Immature natural killer cell (primary cell): ENCODE measurements around the gene CCND3. TPM values are rescaled to one million over a fixed set of nuclear protein-coding genes. Genes with fewer than 3 reads are reported as not detected.
A peak's percentile ranks its signal among the peaks of the same experiment; 100 is the strongest.

Experiments
- DNase-seq, 3 donors: peaks; one replicate each; pipeline ENCODE4 v3.0.0; 2022; ENCODE audit warnings: mixed read lengths in 1 of 3
- H3K27ac Mint-ChIP-seq, 6 donors: one replicate each; pipeline ENCODE4 v1.8.0; 2020; ENCODE audit warnings: mixed read lengths in 6 of 6, mild to moderate bottlenecking in 5 of 6, inconsistent platforms in 4 of 6, moderate library complexity in 3 of 6
- H3K27me3 Mint-ChIP-seq, 3 donors: one replicate each; pipeline ENCODE4 v1.8.0; 2020 to 2021; ENCODE audit warnings: low read depth in 3 of 3, mild to moderate bottlenecking in 3 of 3, mixed read lengths in 3 of 3, moderate library complexity in 3 of 3, inconsistent platforms in 1 of 3
- H3K36me3 Mint-ChIP-seq, 3 donors: one replicate each; pipeline ENCODE4 v1.8.0; 2020; ENCODE audit warnings: mixed read lengths in 3 of 3, inconsistent platforms in 2 of 3, mild to moderate bottlenecking in 2 of 3
- H3K4me1 Mint-ChIP-seq, 2 donors: one replicate each; pipeline ENCODE4 v1.8.0; 2020; ENCODE audit warnings: inconsistent platforms in 2 of 2, mild to moderate bottlenecking in 2 of 2, mixed read lengths in 2 of 2, moderate library complexity in 1 of 2
- H3K4me3 Mint-ChIP-seq, 5 donors: one replicate each; pipeline ENCODE4 v1.8.0; 2020; ENCODE audit warnings: mild to moderate bottlenecking in 5 of 5, mixed read lengths in 5 of 5, inconsistent platforms in 3 of 5, moderate library complexity in 3 of 5
- H3K9me3 Mint-ChIP-seq, 6 donors: one replicate each; pipeline ENCODE4 v1.8.0; 2020; ENCODE audit warnings: mild to moderate bottlenecking in 6 of 6, mixed read lengths in 6 of 6, inconsistent platforms in 4 of 6, moderate library complexity in 3 of 6
- polyA plus RNA-seq, 3 donors: library from polyadenylated mRNA; unstranded; fragments of 300-500 nt; fragmentation: Illumina TruSeq; gene quantifications; one replicate each; pipeline ENCODE4 v1.2.3, GENCODE V29; 2021

Gene CCND3
- 1,000 to 10,000 TPM in 2 of 3 donors, 100 to 1,000 TPM in 1; 782 to 1,087 (median 1,041) TPM for polyA plus RNA-seq

GRCh38 chr6:41941280-41942066 is at the start of gene CCND3:
Gene CCND3 (minus strand): TSS chr6:41941808. CDS start chr6:41941649, 159 bp downstream.
- H3K4me1 Mint-ChIP-seq: peaks cover 64 to 68% of the 10 kb centered on the region in 2 donors
- peaks cover 8 to 40% (median 35%) of the 10 kb centered on the region in 3 donors for H3K27me3 Mint-ChIP-seq
- peaks cover 2 to 11% (median 11%) of the 10 kb centered on the region in 3 donors for H3K36me3 Mint-ChIP-seq
- H3K4me3 Mint-ChIP-seq: peak within 1 kb of the TSS; percentile 96 to 98 (median 98)
- peak; percentile 85 to 89 (median 87) for DNase-seq
- H3K27ac Mint-ChIP-seq: peak within 1 kb of the TSS; percentile 93 to 97 (median 95)
- H3K9me3 Mint-ChIP-seq: no peaks in the 10 kb centered on the region

GRCh38 chr6:41986339-41986738 is 44.7 kb upstream of the CCND3 start:
- H3K4me3 Mint-ChIP-seq: no peak overlapping the region
- H3K4me1 Mint-ChIP-seq: peaks cover 62 to 81% of the 10 kb centered on the region in 2 donors
- H3K9me3 Mint-ChIP-seq: no peaks in the 10 kb centered on the region
- peak overlapping the region in 4 of 6 donors; percentile 12 to 34 (median 21) for H3K27ac Mint-ChIP-seq
- no peak for DNase-seq
- peaks cover 0 to 4% (median 0%) of the 10 kb centered on the region in 3 donors for H3K27me3 Mint-ChIP-seq
- peaks cover 0 to 5% (median 4%) of the 10 kb centered on the region in 3 donors for H3K36me3 Mint-ChIP-seq

- Mint-ChIP-seq H3K4me3 (no peak overlapping the region), H3K4me1 (peaks cover 64 to 81% of the 10 kb centered on the region in 2 donors), H3K27me3 (peaks cover 0 to 4% (median 0%) of the 10 kb centered on the region in 3 donors), H3K9me3 (no peaks in the 10 kb centered on the region), H3K27ac (peak overlapping the region in 4 of 6 donors; percentile 26 to 74 (median 58)), H3K36me3 (peaks cover 3 to 8% (median 4%) of the 10 kb centered on the region in 3 donors)
- no peak for DNase-seq
Observed at GRCh38 chr6:41984623-41985022, 43.0 kb upstream of the CCND3 start.

DNA sequence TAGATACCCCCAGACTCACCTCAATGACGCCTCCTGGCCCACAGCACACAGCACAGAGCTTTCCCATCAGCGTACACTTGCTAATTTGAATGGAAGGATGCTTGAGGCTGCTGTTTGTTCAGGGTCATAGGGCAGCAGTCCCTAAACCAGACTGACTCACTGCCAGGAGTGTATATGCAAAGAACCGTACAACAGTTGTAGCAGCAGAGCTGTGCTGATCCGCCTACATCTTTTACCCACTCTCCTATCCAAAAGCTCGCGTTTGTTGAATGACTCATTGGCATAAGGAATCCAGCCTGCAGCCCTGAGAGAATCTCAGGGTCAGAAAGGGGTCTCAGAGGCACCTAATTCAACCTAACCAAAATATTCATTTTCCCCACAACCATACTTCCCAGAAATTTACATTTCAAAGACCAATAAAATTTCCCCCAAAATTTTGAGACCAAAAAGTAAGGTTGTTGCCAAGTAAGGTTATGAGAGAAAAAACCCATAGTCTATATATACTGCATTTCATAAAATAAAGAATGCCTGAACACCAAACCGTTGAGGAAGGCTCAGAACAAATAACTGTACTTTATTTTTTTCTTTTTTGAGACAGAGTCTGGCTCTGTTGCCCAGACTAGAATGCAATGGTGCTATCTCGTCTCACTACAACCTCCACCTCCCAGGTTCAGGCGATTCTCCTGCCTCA is 35.3 kb upstream of the CCND3 start:
- H3K4me3 Mint-ChIP-seq: peak overlapping the region in 3 of 5 donors; percentile 30 to 47 (median 40)
- H3K4me1 Mint-ChIP-seq: peaks cover 81 to 82% of the 10 kb centered on the region in 2 donors
- H3K9me3 Mint-ChIP-seq: no peaks in the 10 kb centered on the region
- H3K27me3 Mint-ChIP-seq: peaks cover 0 to 3% (median 2%) of the 10 kb centered on the region in 3 donors
- peaks cover 3 to 9% (median 8%) of the 10 kb centered on the region in 3 donors for H3K36me3 Mint-ChIP-seq
- no peak for DNase-seq
- peak overlapping the region; percentile 21 to 83 (median 67) for H3K27ac Mint-ChIP-seq

- Mint-ChIP-seq H3K4me3 (peak overlapping the region in 1 of 5 donors; percentile 6), H3K9me3 (no peaks in the 10 kb centered on the region), H3K36me3 (peaks cover 0 to 5% (median 4%) of the 10 kb centered on the region in 3 donors), H3K4me1 (peaks cover 85 to 86% of the 10 kb centered on the region in 2 donors), H3K27ac (peak overlapping the region in 4 of 6 donors; percentile 3 to 65 (median 38)), H3K27me3 (peaks cover 0 to 4% (median 3%) of the 10 kb centered on the region in 3 donors)
- no peak for DNase-seq
Observed at GRCh38 chr6:41975276-41975675, 33.7 kb upstream of the CCND3 start.

- Mint-ChIP-seq H3K27ac (peak overlapping the region in 2 of 6 donors; percentile 61 to 74), H3K4me1 (peaks cover 85 to 87% of the 10 kb centered on the region in 2 donors), H3K4me3 (peak overlapping the region in 2 of 5 donors; percentile 34 to 44), H3K36me3 (peaks cover 0 to 5% (median 4%) of the 10 kb centered on the region in 3 donors), H3K9me3 (no peaks in the 10 kb centered on the region), H3K27me3 (peaks cover 0 to 4% (median 3%) of the 10 kb centered on the region in 3 donors)
- no peak for DNase-seq
Observed at GRCh38 chr6:41974281-41974825, 32.7 kb upstream of the CCND3 start.

GRCh38 chr6:41972826-41973225 is 31.2 kb upstream of the CCND3 start:
- Mint-ChIP-seq H3K36me3 (peaks cover 0 to 5% (median 0%) of the 10 kb centered on the region in 3 donors), H3K27me3 (peaks cover 0 to 4% (median 3%) of the 10 kb centered on the region in 3 donors), H3K4me3 (peak overlapping the region in 3 of 5 donors; percentile 18 to 51 (median 35))

GRCh38 chr6:41970436-41970846 is 28.8 kb upstream of the CCND3 start:
- DNase-seq: peak; percentile 16 to 24 (median 20)
- peaks cover 0 to 3% (median 2%) of the 10 kb centered on the region in 3 donors for H3K27me3 Mint-ChIP-seq
- H3K4me1 Mint-ChIP-seq: peaks cover 88 to 95% of the 10 kb centered on the region in 2 donors
- peak overlapping the region; percentile 50 to 91 (median 82) for H3K27ac Mint-ChIP-seq
- no peaks in the 10 kb centered on the region for H3K9me3 Mint-ChIP-seq
- H3K4me3 Mint-ChIP-seq: peak overlapping the region; percentile 47 to 78 (median 69)
- H3K36me3 Mint-ChIP-seq: peaks cover 0 to 2% (median 0%) of the 10 kb centered on the region in 3 donors

More at GRCh38 chr6:41972826-41973225, 31.2 kb upstream of the CCND3 start:
- DNase-seq: no peak
- peaks cover 89 to 94% of the 10 kb centered on the region in 2 donors for H3K4me1 Mint-ChIP-seq
- H3K9me3 Mint-ChIP-seq: no peaks in the 10 kb centered on the region
- H3K27ac Mint-ChIP-seq: peak overlapping the region in 3 of 6 donors; percentile 13 to 81 (median 37)

DNA sequence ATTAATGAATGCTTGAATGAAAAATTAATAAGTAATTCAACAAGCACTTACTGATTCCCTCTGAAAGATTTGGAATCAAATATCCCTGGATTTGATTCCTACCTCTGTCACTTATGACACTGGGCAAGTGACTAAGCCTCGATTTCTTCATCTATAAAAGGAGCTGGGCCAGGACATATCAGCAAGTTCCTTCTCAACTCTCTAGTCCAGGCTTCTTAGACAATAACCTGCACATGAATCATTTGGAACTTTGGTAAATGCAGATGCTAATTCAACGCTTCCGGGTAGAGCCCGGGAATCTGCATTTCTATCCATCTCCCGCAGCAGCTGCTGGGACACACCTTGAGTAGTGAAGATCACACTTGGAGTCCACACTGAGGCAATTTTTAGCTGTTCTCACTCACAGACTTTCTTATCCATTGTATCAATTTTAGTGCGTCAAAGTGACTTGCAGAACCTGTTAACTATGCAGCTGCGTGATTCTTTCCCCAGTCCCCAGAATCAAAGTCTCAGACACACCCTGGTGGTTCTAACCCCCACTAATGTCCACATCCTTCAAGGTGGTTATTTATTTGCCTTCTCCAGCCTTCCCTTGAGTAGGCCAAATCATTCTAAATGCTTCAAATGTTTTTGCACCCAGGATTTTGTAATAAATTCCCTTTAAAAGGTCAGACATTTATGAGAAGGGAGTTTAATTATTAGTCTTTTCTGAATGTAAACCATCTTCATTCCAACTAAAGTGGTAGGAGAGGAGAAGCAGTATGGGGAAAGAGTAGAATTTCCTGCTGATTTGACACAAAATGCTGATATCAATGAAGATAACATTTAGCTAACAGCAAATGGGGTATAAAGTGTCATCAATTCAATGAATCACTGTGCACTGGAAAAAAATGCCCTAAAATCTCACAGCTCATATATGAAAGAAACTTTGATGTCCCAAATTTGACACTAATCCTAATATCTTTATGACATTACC is 26.0 kb upstream of the CCND3 start:
- Mint-ChIP-seq H3K9me3 (no peaks in the 10 kb centered on the region), H3K4me3 (peak overlapping the region in 4 of 5 donors; percentile 0 to 57 (median 33)), H3K4me1 (peaks cover 86 to 93% of the 10 kb centered on the region in 2 donors), H3K27me3 (peaks cover 2 to 7% (median 4%) of the 10 kb centered on the region in 3 donors), H3K36me3 (peaks cover 5 to 12% (median 5%) of the 10 kb centered on the region in 3 donors), H3K27ac (peak overlapping the region; percentile 10 to 80 (median 30))
- DNase-seq: no peak

DNA sequence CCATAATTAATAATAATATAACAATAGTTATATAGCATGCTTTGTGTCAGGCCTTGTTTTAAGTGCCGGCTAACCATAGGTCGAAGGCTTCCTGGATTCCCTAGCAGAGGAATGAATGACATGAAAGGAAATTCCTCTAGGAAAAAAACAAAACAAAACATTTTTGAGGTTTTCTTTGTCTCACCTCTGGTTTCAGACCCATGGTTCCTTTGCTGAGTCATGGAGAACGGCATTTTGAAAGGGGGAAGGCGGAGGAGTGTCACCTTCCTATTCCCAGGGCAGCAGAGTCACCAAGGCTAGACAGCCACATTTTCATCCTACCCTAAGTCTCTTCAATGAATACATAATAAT is 25.3 kb upstream of the CCND3 start:
- no peak for DNase-seq
- peak overlapping the region in 1 of 5 donors; percentile 53 for H3K4me3 Mint-ChIP-seq
- peaks cover 86 to 91% of the 10 kb centered on the region in 2 donors for H3K4me1 Mint-ChIP-seq
- no peaks in the 10 kb centered on the region for H3K9me3 Mint-ChIP-seq
- peaks cover 5 to 12% (median 5%) of the 10 kb centered on the region in 3 donors for H3K36me3 Mint-ChIP-seq
- H3K27me3 Mint-ChIP-seq: peaks cover 2 to 7% (median 4%) of the 10 kb centered on the region in 3 donors
- peak overlapping the region in 3 of 6 donors; percentile 19 to 58 (median 48) for H3K27ac Mint-ChIP-seq

- Mint-ChIP-seq H3K4me1 (peaks cover 92 to 96% of the 10 kb centered on the region in 2 donors), H3K27ac (peak overlapping the region in 3 of 6 donors; percentile 24 to 58 (median 30))
Observed at GRCh38 chr6:41966214-41966920, 24.8 kb upstream of the CCND3 start.

More at GRCh38 chr6:41966214-41966920, 24.8 kb upstream of the CCND3 start:
- H3K36me3 Mint-ChIP-seq: peaks cover 5 to 12% (median 5%) of the 10 kb centered on the region in 3 donors
- peaks cover 2 to 9% (median 4%) of the 10 kb centered on the region in 3 donors for H3K27me3 Mint-ChIP-seq
- no peak overlapping the region for H3K4me3 Mint-ChIP-seq
- DNase-seq: no peak
- H3K9me3 Mint-ChIP-seq: no peaks in the 10 kb centered on the region
